ENCODE data around the gene CEP44. TPM values are rescaled to one million over a fixed set of nuclear protein-coding genes. Genes with fewer than 3 reads are reported as not detected.

Gene CEP44
- total and polyA plus RNA-seq, 10 of the 15 experiments (the other 5 are each of a cell fraction or from before 2014, with no cell fraction given): 7.6 to 19.8 (median 14.2) TPM

DNA sequence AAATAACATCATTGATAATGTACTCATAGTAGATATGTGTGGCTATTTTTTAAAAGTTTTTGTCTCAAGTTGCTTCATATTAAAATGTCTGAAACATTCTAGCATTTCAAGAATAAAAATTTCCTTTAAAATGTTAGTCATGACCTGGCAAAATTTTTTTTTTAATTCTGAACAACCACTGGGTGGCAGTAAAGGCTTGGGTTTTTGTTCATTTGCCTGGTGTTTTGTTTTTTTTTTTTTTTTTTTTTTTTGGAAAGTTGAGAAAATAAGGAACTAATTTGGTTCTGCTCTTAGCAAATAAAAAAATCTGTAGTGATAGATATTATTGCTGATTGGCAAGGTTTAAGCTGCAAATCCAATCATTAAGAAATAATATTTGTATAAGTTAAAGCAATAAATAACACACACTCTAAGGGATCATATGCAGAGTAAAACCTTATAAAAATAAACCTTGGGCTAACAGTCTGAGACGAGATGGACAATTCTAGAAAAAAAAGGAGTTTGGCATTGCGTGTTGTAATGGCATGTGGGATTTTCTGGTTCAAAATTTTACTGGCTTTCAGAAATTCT is 81.4 kb downstream of the CEP44 start (continued):
- TF ChIP-seq, protein P1, sequence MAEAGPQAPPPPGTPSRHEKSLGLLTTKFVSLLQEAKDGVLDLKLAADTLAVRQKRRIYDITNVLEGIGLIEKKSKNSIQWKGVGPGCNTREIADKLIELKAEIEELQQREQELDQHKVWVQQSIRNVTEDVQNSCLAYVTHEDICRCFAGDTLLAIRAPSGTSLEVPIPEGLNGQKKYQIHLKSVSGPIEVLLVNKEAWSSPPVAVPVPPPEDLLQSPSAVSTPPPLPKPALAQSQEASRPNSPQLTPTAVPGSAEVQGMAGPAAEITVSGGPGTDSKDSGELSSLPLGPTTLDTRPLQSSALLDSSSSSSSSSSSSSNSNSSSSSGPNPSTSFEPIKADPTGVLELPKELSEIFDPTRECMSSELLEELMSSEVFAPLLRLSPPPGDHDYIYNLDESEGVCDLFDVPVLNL (IDR thresholded peaks at IDR 0.05; ENCODE audit: low read depth, low read length): no peak
- no peak for TF ChIP-seq NFYB (IDR thresholded peaks at IDR 0.05; ENCODE audit: insufficient read depth, low read depth, low read length)
- no peak for TF ChIP-seq RELA (IDR thresholded peaks at IDR 0.05; ENCODE audit: borderline replicate concordance, partially characterized antibody)

DNA sequence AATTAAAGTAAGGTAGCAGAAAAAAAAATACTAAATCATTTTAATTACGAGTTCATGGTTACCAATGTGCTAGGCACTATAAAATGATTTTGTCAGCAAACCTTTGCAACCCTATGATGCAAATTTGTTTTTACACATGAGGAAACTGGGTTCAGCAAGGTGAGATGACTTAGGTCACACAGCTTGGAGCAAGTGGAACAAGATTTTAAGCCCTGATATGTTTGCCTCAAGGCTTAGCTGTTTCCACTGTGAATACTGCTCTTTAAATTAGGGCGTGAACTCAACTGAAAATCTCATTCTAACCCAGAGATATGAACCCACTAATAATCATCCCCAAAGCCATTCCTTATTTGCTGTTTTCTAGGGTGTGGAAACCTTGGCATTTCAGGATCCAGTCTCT is 86.3 kb downstream of the CEP44 start:
- intact Hi-C loops (cut with micrococcal nuclease; ENCODE audit: unreplicated experiment): loop anchor here (5.0 kb wide), 1 partner anchor 1167 kb away; no protein-coding TSS in a partner anchor
- CTCF ChIA-PET: interaction anchor here (1.3 to 1.5 kb wide), 2 partner anchors 262 to 345 kb away, joined by 4 to 6 read pairs; no protein-coding TSS in a partner anchor
- RAD21 ChIA-PET (ENCODE audit: unreplicated experiment): no interaction called here
- H3K9ac ChIP-seq (ENCODE audit: control insufficient read depth, insufficient read depth, low read length): no peak overlapping the region
- H3K9me3 ChIP-seq (replicated peaks; ENCODE audit: control insufficient read depth, insufficient read depth, low read length): no peaks in the 10 kb centered on the region
- no peaks in the 10 kb centered on the region for H4K20me1 ChIP-seq (ENCODE audit: control insufficient read depth, insufficient read depth)
- POLR2A ChIA-PET: interaction anchor here (0.6 kb wide), 1 partner anchor 38 kb away, joined by 3 read pairs; no protein-coding TSS in a partner anchor
- H2AFZ ChIP-seq (ENCODE audit: control insufficient read depth, low read depth, low read length): no peak overlapping the region
- BruUV-seq (replicated peaks): no TSS peak
- FAIRE-seq (no peak), ATAC-seq (no peak), DNase-seq (ENCODE audit: low read depth, low spot score) (no peak)
- no peaks in the 10 kb centered on the region for H3K27me3 ChIP-seq (replicated peaks in 1 of 2; ENCODE audit: control insufficient read depth in 2 of 2, insufficient read depth in 2 of 2, low read length in 1 of 2)
- 26% methylated on average over 2 of the region's 2 CpGs for WGBS (ENCODE audit: insufficient coverage, insufficient replicate concordance, low lambda C conversion rate, missing lambda C conversion rate)
- H3K4me3 ChIP-seq: no peak overlapping the region
- SMC1A ChIA-PET (ENCODE audit: uncharacterized antibody, unreplicated experiment): interaction anchor here (1.0 kb wide), 1 partner anchor 10 kb away, joined by 4 read pairs; no protein-coding TSS in a partner anchor
- in situ Hi-C loops (cut with MboI): loop anchor here (5.0 to 10.0 kb wide), 3 partner anchors 265 to 1165 kb away; no protein-coding TSS in a partner anchor
- no peak overlapping the region for H3K4me2 ChIP-seq (ENCODE audit: control insufficient read depth, insufficient read depth)
- H3K4me1 ChIP-seq (ENCODE audit: control insufficient read depth, insufficient read depth, low read length): no peaks in the 10 kb centered on the region
- H3K27ac ChIP-seq (ENCODE audit: control insufficient read depth, insufficient read depth): no peak overlapping the region
- no peaks in the 10 kb centered on the region for H3K79me2 ChIP-seq (ENCODE audit: control insufficient read depth, insufficient read depth, low read length)
- no peaks in the 10 kb centered on the region for H3K36me3 ChIP-seq (ENCODE audit: control insufficient read depth in 2 of 2, insufficient read depth in 2 of 2, low read length in 1 of 2)
- no peak for TF ChIP-seq NFYA (IDR thresholded peaks at IDR 0.05; ENCODE audit: borderline replicate concordance, low read depth, low read length)
- TF ChIP-seq PML (IDR thresholded peaks at IDR 0.05; ENCODE audit: low read length): no peak
- TF ChIP-seq, protein P2, sequence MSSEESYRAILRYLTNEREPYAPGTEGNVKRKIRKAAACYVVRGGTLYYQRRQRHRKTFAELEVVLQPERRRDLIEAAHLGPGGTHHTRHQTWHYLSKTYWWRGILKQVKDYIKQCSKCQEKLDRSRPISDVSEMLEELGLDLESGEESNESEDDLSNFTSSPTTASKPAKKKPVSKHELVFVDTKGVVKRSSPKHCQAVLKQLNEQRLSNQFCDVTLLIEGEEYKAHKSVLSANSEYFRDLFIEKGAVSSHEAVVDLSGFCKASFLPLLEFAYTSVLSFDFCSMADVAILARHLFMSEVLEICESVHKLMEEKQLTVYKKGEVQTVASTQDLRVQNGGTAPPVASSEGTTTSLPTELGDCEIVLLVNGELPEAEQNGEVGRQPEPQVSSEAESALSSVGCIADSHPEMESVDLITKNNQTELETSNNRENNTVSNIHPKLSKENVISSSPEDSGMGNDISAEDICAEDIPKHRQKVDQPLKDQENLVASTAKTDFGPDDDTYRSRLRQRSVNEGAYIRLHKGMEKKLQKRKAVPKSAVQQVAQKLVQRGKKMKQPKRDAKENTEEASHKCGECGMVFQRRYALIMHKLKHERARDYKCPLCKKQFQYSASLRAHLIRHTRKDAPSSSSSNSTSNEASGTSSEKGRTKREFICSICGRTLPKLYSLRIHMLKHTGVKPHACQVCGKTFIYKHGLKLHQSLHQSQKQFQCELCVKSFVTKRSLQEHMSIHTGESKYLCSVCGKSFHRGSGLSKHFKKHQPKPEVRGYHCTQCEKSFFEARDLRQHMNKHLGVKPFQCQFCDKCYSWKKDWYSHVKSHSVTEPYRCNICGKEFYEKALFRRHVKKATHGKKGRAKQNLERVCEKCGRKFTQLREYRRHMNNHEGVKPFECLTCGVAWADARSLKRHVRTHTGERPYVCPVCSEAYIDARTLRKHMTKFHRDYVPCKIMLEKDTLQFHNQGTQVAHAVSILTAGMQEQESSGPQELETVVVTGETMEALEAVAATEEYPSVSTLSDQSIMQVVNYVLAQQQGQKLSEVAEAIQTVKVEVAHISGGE (CRISPR knock-in tag; IDR thresholded peaks at IDR 0.05): no peak
- TF ChIP-seq NBN (IDR thresholded peaks at IDR 0.05): no peak
- TF ChIP-seq PAX8 (IDR thresholded peaks at IDR 0.05): no peak
- no peak for TF ChIP-seq KAT2A (conservative IDR thresholded peaks at IDR 0.05; ENCODE audit: control insufficient read depth, low read depth, low read length)
- TF ChIP-seq EZH2 (IDR thresholded peaks at IDR 0.05; ENCODE audit: borderline replicate concordance, control insufficient read depth, low read depth, low read length): no peak
- no peak for TF ChIP-seq MEF2B (IDR thresholded peaks at IDR 0.05; ENCODE audit: partially characterized antibody, poor library complexity, severe bottlenecking)
- TF ChIP-seq, protein P3, sequence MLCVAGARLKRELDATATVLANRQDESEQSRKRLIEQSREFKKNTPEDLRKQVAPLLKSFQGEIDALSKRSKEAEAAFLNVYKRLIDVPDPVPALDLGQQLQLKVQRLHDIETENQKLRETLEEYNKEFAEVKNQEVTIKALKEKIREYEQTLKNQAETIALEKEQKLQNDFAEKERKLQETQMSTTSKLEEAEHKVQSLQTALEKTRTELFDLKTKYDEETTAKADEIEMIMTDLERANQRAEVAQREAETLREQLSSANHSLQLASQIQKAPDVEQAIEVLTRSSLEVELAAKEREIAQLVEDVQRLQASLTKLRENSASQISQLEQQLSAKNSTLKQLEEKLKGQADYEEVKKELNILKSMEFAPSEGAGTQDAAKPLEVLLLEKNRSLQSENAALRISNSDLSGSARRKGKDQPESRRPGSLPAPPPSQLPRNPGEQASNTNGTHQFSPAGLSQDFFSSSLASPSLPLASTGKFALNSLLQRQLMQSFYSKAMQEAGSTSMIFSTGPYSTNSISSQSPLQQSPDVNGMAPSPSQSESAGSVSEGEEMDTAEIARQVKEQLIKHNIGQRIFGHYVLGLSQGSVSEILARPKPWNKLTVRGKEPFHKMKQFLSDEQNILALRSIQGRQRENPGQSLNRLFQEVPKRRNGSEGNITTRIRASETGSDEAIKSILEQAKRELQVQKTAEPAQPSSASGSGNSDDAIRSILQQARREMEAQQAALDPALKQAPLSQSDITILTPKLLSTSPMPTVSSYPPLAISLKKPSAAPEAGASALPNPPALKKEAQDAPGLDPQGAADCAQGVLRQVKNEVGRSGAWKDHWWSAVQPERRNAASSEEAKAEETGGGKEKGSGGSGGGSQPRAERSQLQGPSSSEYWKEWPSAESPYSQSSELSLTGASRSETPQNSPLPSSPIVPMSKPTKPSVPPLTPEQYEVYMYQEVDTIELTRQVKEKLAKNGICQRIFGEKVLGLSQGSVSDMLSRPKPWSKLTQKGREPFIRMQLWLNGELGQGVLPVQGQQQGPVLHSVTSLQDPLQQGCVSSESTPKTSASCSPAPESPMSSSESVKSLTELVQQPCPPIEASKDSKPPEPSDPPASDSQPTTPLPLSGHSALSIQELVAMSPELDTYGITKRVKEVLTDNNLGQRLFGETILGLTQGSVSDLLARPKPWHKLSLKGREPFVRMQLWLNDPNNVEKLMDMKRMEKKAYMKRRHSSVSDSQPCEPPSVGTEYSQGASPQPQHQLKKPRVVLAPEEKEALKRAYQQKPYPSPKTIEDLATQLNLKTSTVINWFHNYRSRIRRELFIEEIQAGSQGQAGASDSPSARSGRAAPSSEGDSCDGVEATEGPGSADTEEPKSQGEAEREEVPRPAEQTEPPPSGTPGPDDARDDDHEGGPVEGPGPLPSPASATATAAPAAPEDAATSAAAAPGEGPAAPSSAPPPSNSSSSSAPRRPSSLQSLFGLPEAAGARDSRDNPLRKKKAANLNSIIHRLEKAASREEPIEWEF (IDR thresholded peaks at IDR 0.05; ENCODE audit: insufficient replicate concordance, low read depth, low read length): no peak
- TF ChIP-seq HDAC2 (IDR thresholded peaks at IDR 0.05): no peak
